NCI-H1092 (cell line): ENCODE measurements around the gene NOTCH1.

Experiments used
- DNase-seq: peaks from one replicate; lab custom pipeline; 2025; lab: John Stamatoyannopoulos, UW

Gene NOTCH1

DNA sequence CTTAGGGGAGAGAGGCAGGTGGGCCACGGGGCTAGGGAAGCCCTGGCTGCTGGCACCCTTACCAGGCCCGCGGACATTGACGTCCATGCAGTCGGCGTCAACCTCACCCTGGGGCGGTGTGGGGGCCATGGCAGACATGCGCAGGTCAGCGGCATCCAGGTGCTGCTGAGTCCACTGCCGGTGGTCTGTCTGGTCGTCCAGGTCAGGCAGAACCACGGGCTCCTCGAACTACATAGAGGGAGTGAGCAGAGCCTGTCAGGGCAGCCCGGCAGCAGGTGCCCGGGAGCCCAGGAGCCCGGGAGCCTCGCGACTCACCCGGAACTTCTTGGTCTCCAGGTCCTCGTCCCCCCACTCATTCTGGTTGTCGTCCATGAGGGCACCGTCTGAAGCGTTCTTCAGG is 44.2 kb downstream of the NOTCH1 start:
- DNase-seq: no peak

DNA sequence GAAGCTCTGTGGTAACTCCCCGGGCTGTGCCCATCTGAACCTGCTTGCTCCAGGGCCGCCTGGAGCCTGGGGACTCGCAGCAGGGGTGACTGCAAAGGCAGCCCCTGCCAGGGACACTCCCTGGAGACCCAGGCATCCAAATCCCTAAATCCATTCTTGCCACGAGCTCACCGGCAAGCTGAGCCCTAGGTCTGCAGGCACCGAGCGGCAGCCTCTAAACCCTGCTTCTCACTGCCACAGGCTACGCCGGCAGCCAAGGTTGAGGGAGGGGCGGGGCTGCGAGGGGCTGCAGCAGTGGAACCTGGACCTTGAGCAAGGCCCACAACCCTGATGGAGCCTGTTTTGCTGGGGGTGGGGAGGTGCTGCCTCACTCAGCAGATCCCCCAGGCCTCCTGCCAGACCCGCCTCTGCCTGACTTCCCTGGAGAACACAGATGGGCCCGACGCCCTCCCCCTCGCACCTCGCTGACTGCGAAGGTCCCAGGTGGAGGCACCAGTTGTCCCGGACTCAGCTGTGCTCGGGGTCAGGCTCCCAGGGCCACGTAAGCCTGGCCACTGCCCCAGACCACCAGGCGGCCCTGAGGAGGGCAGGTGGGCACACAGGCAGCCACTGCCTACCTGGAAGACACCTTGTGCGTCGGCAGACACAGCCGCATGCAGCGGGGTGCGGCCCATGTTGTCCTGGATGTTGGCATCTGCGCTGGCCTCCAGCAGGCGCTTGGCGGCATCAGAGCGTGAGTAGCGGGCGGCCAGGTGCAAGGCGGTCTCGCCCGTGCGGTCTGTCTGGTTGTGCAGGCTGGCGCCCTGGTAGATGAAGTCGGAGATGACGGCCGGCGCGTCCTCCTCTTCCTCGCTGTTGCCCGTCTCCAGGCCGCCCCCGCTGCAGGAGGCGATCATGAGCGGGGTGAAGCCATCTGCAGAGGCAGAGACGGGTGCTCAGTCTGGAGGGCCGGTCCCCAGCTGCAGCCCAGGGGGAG is 45.6 kb downstream of the NOTCH1 start:
- DNase-seq: no peak

DNA sequence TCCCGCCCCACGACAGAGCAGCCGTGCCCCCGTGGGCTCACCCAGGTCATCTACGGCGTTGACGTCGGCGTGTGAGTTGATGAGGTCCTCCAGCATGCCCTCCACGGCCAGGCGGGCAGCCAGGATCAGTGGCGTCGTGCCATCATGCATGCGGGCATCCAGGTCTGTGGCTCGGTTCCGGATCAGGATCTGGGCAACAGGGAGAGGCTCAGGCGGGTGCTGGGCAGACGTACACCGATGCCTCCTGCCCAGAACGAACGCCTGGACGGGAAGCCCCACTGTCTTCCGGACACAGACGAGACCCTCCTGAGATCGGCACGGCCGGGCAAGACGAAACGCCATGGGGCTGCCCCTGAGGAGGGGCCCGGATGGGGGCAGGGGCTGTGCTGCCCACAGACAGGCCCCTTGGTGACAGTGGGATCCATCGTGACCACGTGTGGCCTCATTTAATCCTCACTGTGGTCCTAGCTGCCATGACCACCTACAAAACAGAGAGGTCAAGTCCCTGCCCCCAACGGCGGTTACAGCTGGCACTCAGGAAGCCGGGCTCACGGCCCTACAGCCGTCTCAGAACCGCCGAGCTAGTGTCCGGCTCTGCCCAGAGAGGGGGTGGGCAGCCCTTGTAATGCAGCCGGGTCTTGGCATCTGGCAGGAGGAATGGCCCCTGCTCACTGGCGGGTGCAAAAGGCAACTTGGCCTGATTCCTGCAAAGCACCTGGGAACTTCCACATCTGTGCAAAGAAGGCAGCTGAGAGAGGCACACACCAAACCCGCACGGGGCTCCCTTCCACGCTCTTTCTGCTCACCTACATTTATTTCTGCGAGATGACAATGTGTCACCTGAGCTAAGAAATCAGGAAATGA is 46.5 kb downstream of the NOTCH1 start:
- DNase-seq: no peak

DNA sequence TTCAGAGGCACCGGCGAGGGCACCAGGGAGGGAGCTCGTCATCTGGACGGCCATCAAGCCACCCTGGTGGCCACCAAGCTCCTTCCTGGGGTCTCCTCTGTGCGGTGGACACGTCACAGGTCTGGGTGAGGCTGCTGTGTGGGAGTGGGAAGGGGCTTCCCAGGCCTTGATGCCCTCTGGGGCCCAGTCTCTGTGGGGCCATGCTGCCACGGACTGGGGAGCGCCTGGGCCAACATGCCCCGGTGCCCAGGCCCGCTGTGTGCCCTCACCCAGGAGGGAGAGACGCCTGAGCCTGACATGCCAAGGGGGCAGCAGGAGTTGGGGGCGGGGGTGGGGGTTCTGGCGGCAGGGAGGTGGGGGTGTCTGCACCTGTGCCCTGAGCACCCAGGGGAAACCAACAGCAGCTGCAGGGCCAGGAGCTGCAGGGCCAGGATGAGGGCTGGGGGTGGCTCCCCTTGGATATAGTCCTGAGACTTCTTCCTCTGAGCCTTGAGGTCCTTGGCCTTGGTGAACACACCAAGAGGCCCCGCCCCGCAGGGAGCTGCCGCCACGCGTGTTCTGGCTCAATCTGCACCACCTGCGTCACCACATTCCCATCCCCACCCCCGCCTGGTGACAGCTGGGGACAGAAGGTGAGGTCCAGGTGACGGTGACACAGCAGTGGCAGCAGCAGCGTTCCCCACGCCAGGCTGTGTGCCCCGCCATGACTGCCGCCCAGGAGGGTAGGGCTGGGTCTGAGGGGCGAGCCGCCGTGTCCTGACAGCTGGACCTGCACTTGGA is 47.7 kb downstream of the NOTCH1 start:
- no peak for DNase-seq

DNA sequence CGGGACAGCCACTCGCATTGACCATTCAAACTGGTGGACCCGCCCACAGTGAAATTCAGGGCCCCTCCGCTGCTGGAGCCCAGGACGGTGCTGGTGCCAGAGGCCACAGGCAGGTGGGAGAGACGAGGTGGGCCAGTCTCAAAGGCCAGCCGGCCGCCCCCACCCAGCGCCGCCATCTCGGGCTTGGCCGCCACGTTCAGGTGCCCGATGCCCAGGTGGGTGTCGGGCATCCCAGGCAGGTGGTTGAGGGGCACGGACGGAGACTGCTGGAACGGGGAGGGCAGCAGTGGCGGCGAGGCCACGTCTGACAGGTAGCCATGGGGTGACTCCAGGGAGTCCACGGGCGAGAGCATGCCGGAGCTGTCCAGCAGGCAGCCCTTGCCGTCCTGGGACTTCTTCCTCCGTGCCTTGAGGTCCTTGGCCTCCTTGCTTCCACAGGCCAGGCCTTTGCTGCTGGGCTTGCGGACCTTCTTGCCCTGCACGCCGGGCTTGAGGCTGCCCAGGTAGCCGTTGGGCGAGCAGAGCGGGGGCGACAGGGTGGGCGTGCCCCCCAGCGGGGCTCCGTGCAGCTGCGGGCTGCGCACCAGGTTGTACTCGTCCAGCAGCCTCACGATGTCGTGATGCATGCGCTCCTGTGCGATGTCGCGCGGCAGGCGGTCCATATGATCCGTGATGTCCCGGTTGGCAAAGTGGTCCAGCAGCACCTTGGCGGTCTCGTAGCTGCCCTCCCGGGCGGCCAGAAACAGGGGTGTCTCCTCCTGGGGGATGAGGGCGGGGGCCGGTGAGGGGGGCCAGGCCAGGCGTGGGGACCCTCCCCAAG is 48.8 kb downstream of the NOTCH1 start:
- DNase-seq: no peak

DNA sequence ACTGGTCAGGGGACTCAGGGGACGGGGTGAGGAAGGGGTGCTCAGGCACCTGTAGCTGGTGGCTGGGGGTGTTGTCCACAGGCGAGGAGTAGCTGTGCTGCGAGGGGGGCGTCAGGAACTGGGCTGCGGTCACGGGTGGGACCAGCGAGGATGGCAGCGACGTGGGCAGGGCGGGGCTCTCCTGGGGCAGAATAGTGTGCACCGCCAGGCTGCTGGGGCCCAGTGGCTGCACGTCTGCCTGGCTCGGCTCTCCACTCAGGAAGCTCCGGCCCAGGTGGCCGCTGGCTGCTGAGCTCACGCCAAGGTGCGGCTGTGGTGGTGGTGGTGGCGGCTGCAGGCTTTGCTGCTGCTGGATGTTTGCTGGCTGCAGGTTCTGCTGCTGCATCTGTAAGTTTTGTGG is 49.7 kb downstream of the NOTCH1 start:
- no peak for DNase-seq

DNA sequence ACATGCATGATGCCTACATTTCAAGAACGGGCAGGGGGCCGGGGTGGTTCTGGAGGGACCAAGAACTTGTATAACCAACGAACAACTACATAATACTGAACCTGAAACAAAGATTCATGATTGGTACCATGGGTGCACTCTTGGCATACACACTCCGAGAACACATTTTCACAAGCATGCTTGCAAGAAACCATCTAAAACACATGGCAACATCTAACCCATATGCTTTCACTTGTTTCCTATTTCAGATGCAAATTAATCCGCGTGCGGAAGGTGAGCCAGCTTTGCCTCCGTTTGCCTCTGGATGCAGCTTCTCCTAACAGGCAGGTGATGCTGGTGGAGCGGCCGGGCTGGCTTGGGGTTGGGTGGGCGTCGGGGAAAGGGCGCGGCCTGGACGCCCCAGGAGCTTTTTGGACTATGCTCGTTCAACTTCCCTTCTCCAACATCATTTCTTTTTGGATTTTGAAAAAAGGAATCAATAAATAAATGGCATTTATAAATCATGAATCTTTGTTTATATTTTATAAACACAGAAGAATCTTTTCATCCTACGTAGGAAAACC is 50.5 kb downstream of the NOTCH1 start:
- no peak for DNase-seq

DNA sequence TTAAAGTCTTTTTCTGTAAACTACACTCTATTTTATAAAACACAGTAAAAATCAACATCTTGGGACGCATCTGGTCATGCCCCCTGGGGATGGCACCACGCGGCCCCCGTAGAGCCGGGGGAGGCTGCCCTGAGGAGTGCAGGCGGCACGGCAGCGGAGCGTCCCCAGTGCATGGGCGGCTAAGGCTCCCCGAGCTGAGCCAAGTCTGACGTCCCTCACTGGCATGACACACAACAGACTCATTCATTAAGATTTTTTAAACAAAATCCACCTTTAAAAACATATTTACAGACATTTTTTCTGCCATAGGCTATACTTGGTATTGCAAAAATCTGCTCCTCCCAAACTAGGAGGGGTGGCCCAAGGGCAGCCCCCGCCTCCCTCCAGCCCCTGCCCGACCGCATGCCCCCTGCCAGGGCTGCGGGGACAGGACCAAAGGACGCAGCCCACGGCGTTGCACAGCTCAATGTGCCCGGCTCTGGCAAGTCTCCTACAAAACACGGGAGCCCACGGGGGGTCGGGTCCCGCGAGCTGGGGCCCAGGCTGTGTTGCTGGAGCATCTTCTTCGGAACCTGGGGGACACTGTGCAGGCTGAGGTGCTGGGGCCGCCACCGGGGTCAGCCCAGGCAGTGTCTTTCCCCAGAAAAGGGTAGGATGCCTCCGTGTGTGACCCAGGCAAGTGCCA is 51.2 kb downstream of the NOTCH1 start:
- DNase-seq: no peak

DNA sequence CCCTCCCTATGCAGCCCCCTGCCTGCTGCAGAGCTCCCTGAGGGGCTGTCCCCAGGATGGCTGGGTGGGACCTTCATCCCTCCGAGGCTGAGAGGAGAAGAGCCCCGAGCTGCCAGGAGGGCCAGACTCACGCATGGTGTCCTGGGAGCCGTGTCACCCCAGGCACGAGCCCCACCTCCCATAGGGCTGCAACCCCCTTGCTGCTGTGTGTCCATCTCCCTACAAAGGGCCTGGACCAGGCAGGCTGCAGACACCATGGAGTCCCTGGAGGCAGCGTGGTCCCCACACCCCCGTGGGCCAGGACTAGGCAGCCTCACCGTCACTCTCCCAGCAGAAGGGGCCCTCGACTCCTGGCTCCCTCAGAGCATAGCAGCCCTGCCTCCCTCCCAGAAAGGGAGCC is 51.8 kb downstream of the NOTCH1 start:
- DNase-seq: no peak

DNA sequence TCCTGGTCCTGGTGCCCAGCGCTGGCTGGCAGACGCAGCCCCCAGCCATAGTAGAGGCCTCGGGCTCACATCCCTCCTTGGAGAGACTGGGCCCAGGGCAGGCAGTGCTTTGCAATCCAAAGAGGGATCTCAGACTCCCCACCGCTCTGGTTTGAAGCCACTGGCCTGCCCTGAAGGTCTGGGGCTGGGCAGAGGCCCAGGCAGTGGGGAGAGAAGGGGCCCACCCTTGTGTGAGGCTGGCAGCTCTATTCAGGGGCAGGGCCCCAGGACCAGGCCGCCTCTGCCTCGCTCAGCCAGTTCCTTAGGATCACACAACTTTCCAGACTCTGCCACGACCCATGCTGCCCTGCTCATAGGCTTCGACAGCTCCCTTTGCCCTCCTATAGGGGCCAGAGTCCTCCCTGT is 52.3 kb downstream of the NOTCH1 start:
- DNase-seq: no peak

DNA sequence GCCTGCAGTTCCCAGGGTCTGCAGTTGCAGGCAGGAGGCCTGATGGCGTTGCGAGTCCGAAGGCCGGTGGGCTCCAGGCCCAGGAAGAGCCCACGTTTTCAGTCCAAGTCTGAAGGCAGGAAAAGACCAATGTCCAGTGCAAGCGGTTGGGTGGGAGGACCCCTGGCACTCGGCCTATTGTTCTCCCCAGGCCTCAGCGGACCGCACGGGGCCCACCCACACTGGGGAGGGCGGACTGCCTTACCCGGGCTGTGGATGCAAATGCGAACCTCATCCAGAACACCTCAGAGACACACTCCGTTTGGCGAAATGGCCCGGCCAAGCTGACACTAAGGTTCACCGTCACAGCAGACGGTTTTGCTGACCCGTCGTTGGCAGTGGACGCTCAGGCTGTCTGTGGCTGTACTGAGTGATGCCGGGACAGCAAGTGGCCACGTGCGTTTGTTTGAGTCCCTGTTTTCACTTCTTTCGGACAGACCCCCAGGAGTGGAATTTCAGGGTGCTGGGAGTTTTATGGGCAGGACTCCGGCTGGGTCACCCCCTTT is 52.8 kb downstream of the NOTCH1 start:
- DNase-seq: no peak

DNA sequence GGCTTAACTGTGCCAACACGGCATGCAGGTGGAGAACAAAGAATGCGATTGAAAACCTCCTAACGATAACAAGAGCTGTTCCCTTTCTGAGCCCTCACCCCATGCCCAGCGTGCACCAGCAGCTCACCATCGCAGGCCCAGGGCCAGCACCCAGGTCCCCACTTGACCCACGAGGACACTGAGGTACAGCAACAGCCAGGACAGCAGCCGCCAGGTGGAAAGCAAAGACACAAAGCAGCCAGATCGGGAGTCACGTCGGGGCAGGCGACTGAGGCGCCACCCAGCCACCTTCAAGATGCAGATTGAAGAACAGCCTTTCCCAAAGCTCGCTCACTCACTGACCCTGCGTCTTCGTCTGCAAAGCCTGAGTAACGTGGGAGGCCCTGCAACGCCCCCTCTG is 56.1 kb downstream of the NOTCH1 start:
- no peak for DNase-seq

DNA sequence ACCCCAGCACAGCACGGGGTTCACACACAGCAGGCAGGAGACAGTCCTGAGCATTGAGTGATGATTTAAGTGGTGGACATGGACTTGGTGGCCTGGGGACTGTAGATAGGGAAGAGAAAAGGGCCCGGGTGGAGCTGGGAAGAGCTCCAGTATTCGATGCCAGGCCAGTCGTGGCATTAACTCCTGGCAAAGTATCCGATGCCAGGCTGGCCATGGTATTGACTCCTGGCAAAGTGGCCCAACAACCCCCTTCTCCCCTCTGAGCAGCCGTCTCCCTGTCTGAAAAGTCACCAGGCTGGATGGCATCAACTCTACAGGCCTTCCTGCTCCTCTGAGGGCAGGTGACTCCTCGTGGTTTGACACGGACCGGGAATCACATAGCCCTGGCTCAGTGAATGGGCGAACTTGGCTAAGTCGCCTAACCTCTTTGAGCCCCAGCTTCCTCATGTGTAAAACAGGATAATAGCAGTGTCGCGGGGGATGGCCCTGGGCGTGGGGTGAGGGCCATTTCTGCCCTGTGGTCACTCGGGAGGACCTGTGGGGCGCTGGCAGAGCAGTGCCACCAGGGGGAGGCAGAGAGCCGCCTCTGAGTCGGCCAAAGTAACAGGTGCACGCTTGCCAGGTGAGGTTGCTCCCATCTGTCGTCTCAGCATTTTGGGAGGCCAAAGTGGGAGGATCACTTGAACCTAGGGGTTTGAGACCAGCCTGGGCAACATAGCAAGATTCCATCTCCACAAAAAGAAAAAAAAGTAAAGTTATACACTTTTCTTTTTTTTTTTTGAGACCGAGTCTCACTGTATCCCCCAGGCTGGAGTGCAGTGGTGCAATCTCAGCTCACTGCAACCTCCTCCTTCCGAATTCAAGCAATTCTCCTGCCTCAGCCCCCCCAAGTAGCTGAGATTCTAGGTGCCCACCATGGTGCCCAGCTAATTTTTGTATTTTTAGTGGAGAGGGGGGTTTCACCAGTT is 57.3 kb downstream of the NOTCH1 start:
- DNase-seq: no peak

DNA sequence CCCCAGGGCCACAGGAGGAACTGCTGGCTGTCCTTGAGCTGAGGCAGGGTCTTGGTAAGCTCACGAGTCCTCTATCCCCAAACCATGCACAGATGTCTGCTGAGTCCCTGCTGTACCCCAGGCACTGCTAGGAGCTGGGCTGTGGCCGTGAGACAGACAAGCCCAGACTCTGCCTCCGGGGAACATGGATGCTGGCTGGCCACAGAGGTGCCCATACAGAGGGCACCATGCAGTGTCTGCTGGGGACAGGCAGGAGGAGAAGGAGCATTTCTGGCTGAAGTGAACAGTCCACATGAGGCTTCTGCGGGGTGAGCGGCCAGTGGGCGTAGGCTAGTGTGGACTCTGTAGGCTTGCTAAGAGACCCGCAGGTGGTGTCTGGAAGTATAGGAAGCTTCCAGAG is 58.2 kb downstream of the NOTCH1 start:
- DNase-seq: no peak

DNA sequence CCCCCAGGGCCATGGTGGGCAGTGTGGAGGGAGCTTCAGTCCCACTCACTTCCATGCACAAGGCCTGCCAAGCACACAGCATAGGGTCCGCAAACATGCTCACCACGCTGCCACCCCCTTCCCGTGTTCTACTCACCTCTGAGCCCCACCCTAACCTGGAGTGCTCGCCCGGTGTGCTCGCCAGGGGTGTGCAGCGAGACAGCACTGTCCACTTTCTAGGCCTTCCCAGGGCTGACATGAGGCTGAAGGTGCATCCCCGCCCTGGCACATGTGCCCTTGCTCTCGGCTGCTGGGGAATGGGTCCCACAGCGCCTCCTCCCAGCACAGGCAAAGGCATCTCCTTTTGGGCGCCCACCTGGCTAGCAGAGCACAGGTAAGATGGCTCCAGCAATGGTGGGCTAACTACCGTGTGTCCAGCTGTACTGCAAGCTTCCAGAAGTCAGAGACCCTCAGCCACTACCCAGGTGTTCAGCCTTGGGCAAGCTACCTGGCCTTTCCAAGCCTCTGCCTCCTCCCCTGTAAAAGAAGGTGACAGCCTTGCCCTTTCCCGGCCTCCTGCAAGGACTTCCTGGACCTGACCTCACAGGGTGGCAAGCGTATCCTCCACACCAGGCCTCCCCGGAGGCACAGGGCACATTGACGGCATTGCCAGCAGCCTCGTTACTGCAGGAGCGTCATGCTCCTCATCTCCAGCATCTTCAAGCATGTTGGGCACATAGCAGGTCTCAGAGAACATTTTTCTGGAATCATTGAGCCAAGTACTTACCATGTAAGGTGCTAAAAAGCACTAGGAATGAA is 58.8 kb downstream of the NOTCH1 start:
- DNase-seq: no peak

DNA sequence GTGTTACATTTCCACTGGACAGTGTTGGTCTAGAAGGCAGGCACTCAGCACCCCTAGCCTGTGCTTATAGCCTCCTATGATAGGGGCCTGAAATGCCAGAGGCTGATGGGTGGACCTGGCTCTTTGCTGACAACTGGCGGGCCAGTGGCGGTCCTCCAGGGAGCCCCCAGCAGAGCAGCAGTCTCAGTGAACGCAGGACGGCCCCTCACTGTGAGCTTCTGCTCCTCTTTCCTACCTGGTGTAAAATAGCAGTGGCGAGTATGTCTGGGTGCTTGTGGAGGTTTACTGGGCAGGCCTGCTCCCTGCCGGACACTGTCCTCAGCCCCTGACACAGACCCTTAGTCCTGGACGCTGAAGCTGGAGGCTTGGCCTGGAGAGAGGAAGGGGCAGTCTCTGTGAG is 59.7 kb downstream of the NOTCH1 start:
- no peak for DNase-seq

DNA sequence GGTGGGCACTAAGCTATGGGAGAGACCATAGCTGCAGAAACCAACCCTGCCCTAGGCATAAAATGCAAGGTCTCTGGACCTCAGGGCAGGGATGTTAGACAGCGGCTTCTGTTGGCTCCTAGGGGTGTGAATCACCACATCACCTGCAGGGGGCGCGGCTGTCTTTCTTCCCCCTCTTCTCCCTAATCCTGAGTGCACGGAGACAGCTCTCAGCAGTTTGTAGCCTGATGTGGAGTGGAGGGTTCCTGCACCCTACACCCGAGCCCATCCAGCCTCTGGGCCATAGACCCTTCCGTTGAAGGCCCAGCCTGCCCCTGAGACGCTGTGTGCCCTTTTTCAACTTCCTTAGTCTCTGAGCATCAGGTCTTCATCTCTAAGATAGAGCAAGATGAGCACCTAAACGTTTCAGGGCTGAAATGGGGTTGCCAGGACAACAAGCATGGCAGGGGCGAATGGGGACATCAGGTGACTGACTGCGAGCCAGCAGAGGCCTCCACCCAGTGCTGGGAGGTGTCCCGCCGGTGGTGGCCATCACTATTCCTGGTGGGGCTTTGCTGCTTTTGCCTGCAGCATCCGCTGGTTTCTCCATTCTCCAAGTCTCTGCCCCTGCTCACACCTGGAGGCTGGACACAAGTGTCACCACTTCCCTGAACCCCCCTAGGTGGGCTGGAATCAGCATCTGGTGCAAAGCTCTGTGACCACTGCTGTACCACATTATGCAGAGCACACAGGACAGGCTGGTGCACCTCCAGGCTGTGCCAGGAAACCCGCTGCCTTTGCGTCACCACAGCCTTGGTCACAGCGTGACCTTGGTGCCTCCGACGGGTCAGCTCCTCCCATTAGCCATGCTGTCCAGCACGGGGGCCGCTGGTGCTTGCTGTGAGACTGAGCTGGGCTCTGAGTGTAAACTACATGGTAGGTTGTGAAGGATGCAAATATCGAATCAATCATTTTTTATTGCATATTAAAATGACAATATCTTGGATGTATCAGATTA is 60.5 kb downstream of the NOTCH1 start:
- DNase-seq: peak; percentile 52
